ENCODE data around the gene FZD7. TPM values are rescaled to one million over a fixed set of nuclear protein-coding genes. Genes with fewer than 3 reads are reported as not detected.

FZD7 gene
- total and polyA plus RNA-seq, 10 donors = 0.87 to 4.4 (median 1.9) TPM

- H3K27me3 ChIP-seq (replicated peaks in 1 of 7) = no peaks in the 10 kb centered on the region
- no peaks in the 10 kb centered on the region for H3K4me1 ChIP-seq
- H3K9me3 ChIP-seq = no peaks in the 10 kb centered on the region
- no peak for TF ChIP-seq POLR2AphosphoS5 (IDR thresholded peaks at IDR 0.05)
- TF ChIP-seq CTCF (IDR thresholded peaks at IDR 0.05 in 8 of 11, conservative IDR thresholded peaks at IDR 0.05 in 3 of 11) = no peak
- TF ChIP-seq POLR2A (IDR thresholded peaks at IDR 0.05) = no peak
- no peak for DNase-seq
- whole genome bisulfite sequencing, 5 donors = 79 to 93% (median 87%) methylated on average over 2 of the region's 2 CpGs
- no peak overlapping the region for H3K27ac ChIP-seq
- intact Hi-C loops (cut with DNase I; ENCODE audit: low total_unique reads) = no loop called here
- no peak overlapping the region for H3K4me3 ChIP-seq
- H3K36me3 ChIP-seq = no peaks in the 10 kb centered on the region
Measured at GRCh38 chr2:202071107-202071506, 37.5 kb downstream of the FZD7 start.

- H3K4me3 ChIP-seq = no peak overlapping the region
- H3K36me3 ChIP-seq = no peaks in the 10 kb centered on the region
- intact Hi-C loops (cut with DNase I; ENCODE audit: low total_unique reads) = no loop called here
- DNase-seq = no peak
- TF ChIP-seq POLR2A (IDR thresholded peaks at IDR 0.05) (no peak), CTCF (IDR thresholded peaks at IDR 0.05 in 8 of 11, conservative IDR thresholded peaks at IDR 0.05 in 3 of 11) (no peak), POLR2AphosphoS5 (IDR thresholded peaks at IDR 0.05) (no peak)
- no peaks in the 10 kb centered on the region for H3K4me1 ChIP-seq
- H3K9me3 ChIP-seq = no peaks in the 10 kb centered on the region
- WGBS, 5 donors = 65 to 89% (median 82%) methylated on average over 2 of the region's 2 CpGs
- no peak overlapping the region for H3K27ac ChIP-seq
- no peaks in the 10 kb centered on the region for H3K27me3 ChIP-seq (replicated peaks in 1 of 7)
Measured at GRCh38 chr2:202072226-202072625, 38.6 kb downstream of the FZD7 start.

- Histone ChIP-seq H3K9me3 (no peaks in the 10 kb centered on the region), H3K4me3 (no peak within 1 kb of the TSS), H3K27me3 (replicated peaks in 1 of 7) (no peaks in the 10 kb centered on the region), H3K4me1 (no peaks in the 10 kb centered on the region), H3K27ac (no peak within 1 kb of the TSS), H3K36me3 (no peaks in the 10 kb centered on the region)
- 72 to 91% (median 82%) methylated on average over 11 of the region's 11 CpGs for WGBS, 5 donors
- TF ChIP-seq POLR2AphosphoS5 (IDR thresholded peaks at IDR 0.05) (no peak), POLR2A (IDR thresholded peaks at IDR 0.05) (no peak), CTCF (IDR thresholded peaks at IDR 0.05 in 8 of 11, conservative IDR thresholded peaks at IDR 0.05 in 3 of 11) (no peak)
- intact Hi-C loops (cut with DNase I; ENCODE audit: low total_unique reads) = no loop called here
- DNase-seq = no peak
Measured at GRCh38 chr2:202072737-202073401, 39.2 kb downstream of the FZD7 start, which contains the start of gene KIAA2012. Gene KIAA2012 (plus strand): TSS chr2:202073255. CDS start chr2:202073628, 373 bp downstream.

DNA sequence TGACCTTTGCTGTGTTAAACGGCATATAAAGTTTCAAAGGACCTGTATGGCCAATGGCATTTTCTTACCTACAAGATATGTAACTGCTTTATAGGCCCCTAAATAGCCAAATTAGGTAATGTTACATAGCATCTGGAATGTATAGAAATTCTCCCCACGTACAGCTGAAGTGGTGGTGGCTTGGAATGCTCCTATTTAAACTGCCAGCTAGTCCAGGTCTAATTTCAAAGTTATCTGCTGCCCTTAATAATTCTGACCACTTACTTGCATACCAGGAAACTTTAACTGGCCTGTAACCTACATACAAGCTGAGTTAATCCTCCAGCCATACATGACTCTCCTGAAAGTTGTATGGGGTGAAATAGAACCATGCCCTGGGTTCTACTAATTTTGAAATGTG is 40.7 kb downstream of the FZD7 start:
- TF ChIP-seq CTCF (IDR thresholded peaks at IDR 0.05 in 8 of 11, conservative IDR thresholded peaks at IDR 0.05 in 3 of 11) = no peak
- TF ChIP-seq POLR2AphosphoS5 (IDR thresholded peaks at IDR 0.05) = no peak
- no peak for TF ChIP-seq POLR2A (IDR thresholded peaks at IDR 0.05)
- H3K4me3 ChIP-seq = no peak overlapping the region
- 68 to 87% (median 82%) methylated on average over 2 of the region's 2 CpGs for WGBS, 5 donors

More for the DNA sequence above, 40.7 kb downstream of the FZD7 start:
- intact Hi-C loops (cut with DNase I; ENCODE audit: low total_unique reads) = no loop called here
- H3K36me3 ChIP-seq = no peaks in the 10 kb centered on the region
- no peaks in the 10 kb centered on the region for H3K4me1 ChIP-seq
- no peaks in the 10 kb centered on the region for H3K27me3 ChIP-seq (replicated peaks in 1 of 7)
- H3K27ac ChIP-seq = no peak overlapping the region
- H3K9me3 ChIP-seq = no peaks in the 10 kb centered on the region
- no peak for DNase-seq
